ENCODE measurements around the gene CAP2.

GRCh38 chr6:17355404-17355774 lies 38.0 kb upstream of the CAP2 start:
- no peak for TF ChIP-seq EZH2 (IDR thresholded peaks at IDR 0.05; ENCODE audit: low read length, missing control alignments)
- TF ChIP-seq, protein P1, sequence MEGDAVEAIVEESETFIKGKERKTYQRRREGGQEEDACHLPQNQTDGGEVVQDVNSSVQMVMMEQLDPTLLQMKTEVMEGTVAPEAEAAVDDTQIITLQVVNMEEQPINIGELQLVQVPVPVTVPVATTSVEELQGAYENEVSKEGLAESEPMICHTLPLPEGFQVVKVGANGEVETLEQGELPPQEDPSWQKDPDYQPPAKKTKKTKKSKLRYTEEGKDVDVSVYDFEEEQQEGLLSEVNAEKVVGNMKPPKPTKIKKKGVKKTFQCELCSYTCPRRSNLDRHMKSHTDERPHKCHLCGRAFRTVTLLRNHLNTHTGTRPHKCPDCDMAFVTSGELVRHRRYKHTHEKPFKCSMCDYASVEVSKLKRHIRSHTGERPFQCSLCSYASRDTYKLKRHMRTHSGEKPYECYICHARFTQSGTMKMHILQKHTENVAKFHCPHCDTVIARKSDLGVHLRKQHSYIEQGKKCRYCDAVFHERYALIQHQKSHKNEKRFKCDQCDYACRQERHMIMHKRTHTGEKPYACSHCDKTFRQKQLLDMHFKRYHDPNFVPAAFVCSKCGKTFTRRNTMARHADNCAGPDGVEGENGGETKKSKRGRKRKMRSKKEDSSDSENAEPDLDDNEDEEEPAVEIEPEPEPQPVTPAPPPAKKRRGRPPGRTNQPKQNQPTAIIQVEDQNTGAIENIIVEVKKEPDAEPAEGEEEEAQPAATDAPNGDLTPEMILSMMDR (conservative IDR thresholded peaks at IDR 0.05 in 1 of 2, IDR thresholded peaks at IDR 0.05 in 1 of 2; ENCODE audit: low read depth in 1 of 2, low read length in 2 of 2), result no peak
